HFFc6 (cell line): Measurements from ENCODE around the gene NUP88. TPM values are rescaled to one million over a fixed set of nuclear protein-coding genes. Genes with fewer than 3 reads are reported as not detected.
A peak's percentile ranks its signal among the peaks of the same experiment; 100 is the strongest.

Experiments used
- DNase-seq: peaks from one replicate; pipeline ENCODE4 v3.0.0-alpha.2; 2018
- H3K27ac Mint-ChIP-seq: 2 replicates; pipeline ENCODE4 v1.8.0; 2020; ENCODE audit warnings: mild to moderate bottlenecking, mixed read lengths
- H3K27me3 Mint-ChIP-seq: 2 replicates; pipeline ENCODE4 v1.8.0; 2021; ENCODE audit warnings: mild to moderate bottlenecking, moderate library complexity, mixed read lengths; ENCODE audit not compliant: insufficient read depth
- H3K36me3 Mint-ChIP-seq: 2 replicates; pipeline ENCODE4 v1.8.0; 2021; ENCODE audit warnings: low read depth, mixed read lengths
- H3K4me1 Mint-ChIP-seq: 2 replicates; pipeline ENCODE4 v1.8.0; 2020; ENCODE audit warnings: low read depth, mixed read lengths
- H3K4me3 Mint-ChIP-seq: 2 replicates; pipeline ENCODE4 v1.8.0; 2020; ENCODE audit warnings: mild to moderate bottlenecking, moderate library complexity, mixed read lengths
- H3K9me3 Mint-ChIP-seq: 2 replicates; pipeline ENCODE4 v1.8.0; 2020; ENCODE audit warnings: mild to moderate bottlenecking, mixed read lengths
- CTCF ChIP-seq: fragments of 200-600 bp; sonication (generic); IDR thresholded peaks from 2 replicates; pipeline ENCODE4 v1.5.0; 2021; ENCODE audit warnings: antibody characterized with exemption, mild to moderate bottlenecking
- total RNA-seq, 6 experiments: library from RNA; stranded (reverse); fragmentation: NEBNext Ultra II Directional; extraction: Animal tissue kit (Norgen Biotek cat#: 25700); gene quantifications; 2 replicates in 1 of 6; 3 replicates in 5 of 6; pipeline ENCODE4 v1.2.3, GENCODE V29; 2021

The NUP88 gene
- total RNA-seq, 6 experiments from 2014 or later, result 49.3 to 68.7 (median 64.2) TPM

- no peak for DNase-seq
- TF ChIP-seq CTCF, result no peak
- H3K36me3 Mint-ChIP-seq, result peaks cover 39% of the 10 kb centered on the region
- peaks cover 6% of the 10 kb centered on the region for H3K4me1 Mint-ChIP-seq
- no peaks in the 10 kb centered on the region for H3K9me3 Mint-ChIP-seq
- H3K27ac Mint-ChIP-seq, result no peak overlapping the region
- no peak overlapping the region for H3K4me3 Mint-ChIP-seq
- peaks cover 7% of the 10 kb centered on the region for H3K27me3 Mint-ChIP-seq
These were observed 38.8 kb downstream of the NUP88 start for GRCh38 chr17:5380491-5381135.

GRCh38 chr17:5379351-5380107 is 39.9 kb downstream of the NUP88 start:
- Mint-ChIP-seq H3K36me3 (peaks cover 39% of the 10 kb centered on the region), H3K9me3 (no peaks in the 10 kb centered on the region), H3K27me3 (peaks cover 7% of the 10 kb centered on the region), H3K4me3 (no peak overlapping the region), H3K4me1 (peaks cover 6% of the 10 kb centered on the region), H3K27ac (no peak overlapping the region)
- no peak for DNase-seq
- no peak for TF ChIP-seq CTCF

GRCh38 chr17:5378566-5379207 is 40.8 kb downstream of the NUP88 start:
- Mint-ChIP-seq H3K4me1 (peaks cover 6% of the 10 kb centered on the region), H3K27ac (peak overlapping the region; percentile 12; the same call in 1 of the 2 replicates), H3K4me3 (no peak overlapping the region), H3K36me3 (peaks cover 42% of the 10 kb centered on the region), H3K9me3 (no peaks in the 10 kb centered on the region), H3K27me3 (peaks cover 7% of the 10 kb centered on the region)
- TF ChIP-seq CTCF, result no peak
- no peak for DNase-seq

- Mint-ChIP-seq H3K27ac (no peak overlapping the region; the same call in 1 of the 2 replicates), H3K4me1 (no peaks in the 10 kb centered on the region), H3K36me3 (peaks cover 20% of the 10 kb centered on the region), H3K27me3 (no peaks in the 10 kb centered on the region; the same call in 1 of the 2 replicates), H3K4me3 (no peak overlapping the region), H3K9me3 (no peaks in the 10 kb centered on the region)
- TF ChIP-seq CTCF, result no peak
- no peak for DNase-seq
These were observed 46.4 kb downstream of the NUP88 start for GRCh38 chr17:5373112-5373511.

GRCh38 chr17:5370411-5370810 is 49.1 kb downstream of the NUP88 start:
- no peaks in the 10 kb centered on the region for H3K9me3 Mint-ChIP-seq
- no peak for TF ChIP-seq CTCF
- H3K27ac Mint-ChIP-seq, result no peak overlapping the region
- no peaks in the 10 kb centered on the region; the same call in 1 of the 2 replicates for H3K27me3 Mint-ChIP-seq
- peaks cover 5% of the 10 kb centered on the region for H3K4me1 Mint-ChIP-seq
- no peak overlapping the region for H3K4me3 Mint-ChIP-seq
- H3K36me3 Mint-ChIP-seq, result peaks cover 20% of the 10 kb centered on the region
- DNase-seq, result no peak
